HG03066 (cell line): ENCODE results near the gene SECISBP2.

Source experiments
- ATAC-seq: cut with Tn5 transposase; IDR thresholded peaks from one replicate; pipeline ENCODE4 v1.9.1; 2021; ENCODE audit warnings: low read depth; ENCODE audit not compliant: unreplicated experiment

SECISBP2 gene

GRCh38 chr9:89345476-89345875 is 27.2 kb downstream of the SECISBP2 start:
- no peak for ATAC-seq

GRCh38 chr9:89346696-89347095 is 28.4 kb downstream of the SECISBP2 start:
- no peak for ATAC-seq

- no peak for ATAC-seq
Observed at GRCh38 chr9:89347651-89348050, 29.4 kb downstream of the SECISBP2 start.

- no peak for ATAC-seq
Observed at GRCh38 chr9:89349607-89350006, 31.3 kb downstream of the SECISBP2 start.

GRCh38 chr9:89350988-89351557 is 32.8 kb downstream of the SECISBP2 start:
- ATAC-seq: no peak

GRCh38 chr9:89351584-89352300 is 33.4 kb downstream of the SECISBP2 start:
- no peak for ATAC-seq

DNA sequence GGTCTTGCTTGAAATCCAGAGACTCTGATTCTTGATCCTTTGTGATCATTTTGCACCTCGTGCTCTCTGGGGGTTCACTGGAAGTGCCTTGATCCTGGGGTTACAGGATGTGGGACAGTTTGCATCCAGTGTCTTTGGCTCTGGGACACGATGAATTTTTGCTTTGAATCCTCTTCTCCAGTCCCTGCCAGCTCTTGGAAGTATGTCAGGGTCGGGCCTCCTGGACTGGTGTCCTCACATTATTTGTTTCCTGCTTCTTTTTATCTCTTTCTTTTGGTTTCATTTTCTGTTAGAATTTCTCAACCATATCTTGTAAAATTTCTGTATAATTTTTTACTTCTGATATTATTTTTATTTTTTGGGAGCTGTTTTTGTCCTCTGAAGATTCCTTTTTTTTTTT is 34.2 kb downstream of the SECISBP2 start:
- no peak for ATAC-seq

DNA sequence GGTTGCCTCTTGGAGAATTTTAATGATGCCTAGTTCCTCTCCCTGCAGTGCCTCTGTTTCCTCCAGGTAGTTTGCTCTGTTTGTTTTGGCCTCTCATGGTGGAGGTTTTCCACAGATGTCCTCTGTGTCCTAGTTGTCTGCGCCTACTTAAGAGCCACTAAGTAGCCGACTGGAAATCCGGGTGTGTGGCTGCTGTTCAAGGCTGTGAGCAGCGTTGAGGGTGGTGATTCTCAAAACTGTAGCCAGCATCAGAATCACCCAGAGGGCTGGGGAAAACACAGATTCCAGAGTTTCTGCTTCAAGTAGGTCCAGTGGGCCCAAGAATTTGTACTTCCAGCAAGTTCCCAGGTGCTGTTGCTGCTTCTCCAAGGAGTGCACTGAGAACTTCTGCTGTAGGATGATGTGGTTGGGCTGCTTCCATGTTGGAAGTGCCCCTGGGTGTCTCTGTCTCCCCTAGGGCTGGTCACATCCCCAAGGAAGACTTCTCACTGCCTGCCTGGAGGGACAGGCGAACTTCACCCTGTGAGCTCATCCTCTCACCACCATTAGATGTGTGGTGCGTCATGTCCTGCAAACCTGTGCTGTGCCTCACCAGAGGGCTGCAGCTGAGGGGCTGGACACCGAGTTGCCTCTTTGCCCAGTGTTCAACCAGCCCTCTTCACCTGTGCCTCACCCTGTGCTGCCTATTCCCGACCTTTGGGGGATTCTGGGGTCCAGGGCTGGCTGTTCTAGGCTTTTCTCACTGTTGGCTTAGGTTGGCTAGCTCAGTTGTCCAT is 34.8 kb downstream of the SECISBP2 start:
- ATAC-seq: no peak

DNA sequence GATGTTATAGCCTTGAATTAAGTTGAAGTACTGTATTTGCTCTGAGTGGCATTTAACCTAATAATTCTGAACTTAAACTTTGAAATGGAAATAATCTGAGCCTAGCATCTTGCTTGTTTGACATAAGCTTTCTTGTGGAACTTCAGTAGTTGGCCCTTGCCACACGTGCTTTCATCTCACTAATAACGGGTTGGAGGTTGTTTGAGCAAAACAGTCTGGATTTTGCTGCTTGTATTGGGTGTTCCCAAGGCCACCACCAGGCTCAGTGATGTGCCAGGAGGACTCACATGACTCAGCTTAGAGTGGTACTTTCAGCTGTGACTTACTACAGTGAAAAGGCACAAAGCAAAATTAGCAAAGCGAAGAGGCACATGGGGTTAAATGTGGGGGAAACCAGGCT is 35.7 kb downstream of the SECISBP2 start:
- ATAC-seq: no peak

DNA sequence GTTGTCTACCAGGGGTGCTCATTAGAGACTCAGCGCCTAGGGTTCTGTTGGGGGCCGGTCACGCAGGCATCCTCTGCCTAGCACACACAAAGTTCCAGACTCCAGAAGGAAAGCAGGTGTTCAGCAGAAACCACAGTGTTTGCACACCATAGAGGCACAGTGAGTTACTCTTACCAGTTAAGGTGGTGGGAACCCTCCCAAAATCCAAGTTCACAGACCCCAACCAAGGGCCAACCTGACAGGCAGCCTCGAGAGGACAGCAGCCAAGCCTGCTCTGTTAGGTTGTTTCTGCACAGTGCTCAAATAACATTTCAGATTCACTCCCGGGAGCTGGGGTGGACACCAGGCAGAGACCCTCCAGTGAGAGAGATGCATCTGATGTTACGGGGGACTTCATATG is 36.2 kb downstream of the SECISBP2 start:
- no peak for ATAC-seq

- ATAC-seq: no peak
Observed at GRCh38 chr9:89356782-89357181, 38.5 kb downstream of the SECISBP2 start.

- ATAC-seq: no peak
Observed at GRCh38 chr9:89357331-89358197, 39.3 kb downstream of the SECISBP2 start.

GRCh38 chr9:89358376-89358916 is 40.1 kb downstream of the SECISBP2 start:
- ATAC-seq: no peak

GRCh38 chr9:89358985-89359384 is 40.7 kb downstream of the SECISBP2 start:
- ATAC-seq: no peak

DNA sequence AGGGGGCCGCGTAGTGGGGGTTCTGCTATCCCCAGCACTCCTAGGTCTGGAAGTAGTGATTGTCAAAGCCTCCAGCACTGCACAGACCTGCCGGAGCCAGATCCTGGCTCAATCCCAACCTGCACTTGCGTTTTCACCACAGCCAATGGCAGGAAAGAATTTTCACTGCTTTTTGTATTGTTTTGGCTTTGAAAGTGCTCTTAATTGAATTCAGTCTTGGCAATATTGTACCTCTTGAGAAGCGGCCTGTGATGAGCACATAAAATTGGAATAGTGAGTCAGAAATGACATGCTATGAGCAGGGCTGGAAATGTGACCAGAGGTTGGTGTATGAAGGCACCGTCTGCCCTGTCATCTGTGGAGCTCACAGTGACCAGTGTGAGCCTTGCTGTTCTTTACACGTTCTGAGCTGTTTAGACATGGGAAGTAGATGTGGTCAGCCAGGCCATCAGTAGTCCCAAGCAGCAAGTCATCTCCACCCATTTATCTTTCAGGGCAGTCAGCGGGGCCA is 41.5 kb downstream of the SECISBP2 start:
- no peak for ATAC-seq

DNA sequence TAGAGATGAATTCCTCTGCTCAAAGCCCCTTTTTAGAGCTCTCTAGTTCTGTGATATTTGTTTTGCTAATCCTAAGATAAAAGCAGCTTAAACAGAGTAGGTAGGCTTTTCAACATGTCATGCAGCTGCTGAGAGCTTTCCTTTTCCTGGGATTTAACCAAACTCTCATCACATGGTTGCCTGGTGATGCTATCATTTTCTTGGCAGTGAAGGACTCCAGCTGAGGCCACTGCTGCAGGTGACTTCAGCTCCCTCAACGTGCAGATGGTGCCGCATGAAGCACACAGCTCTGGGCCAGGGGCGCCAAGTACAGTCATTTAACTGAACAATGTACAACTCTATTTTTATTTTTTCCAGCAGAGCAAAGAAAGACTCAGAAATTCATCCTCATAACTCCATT is 42.2 kb downstream of the SECISBP2 start:
- no peak for ATAC-seq

GRCh38 chr9:89361031-89361430 is 42.7 kb downstream of the SECISBP2 start:
- no peak for ATAC-seq

- ATAC-seq: no peak
Observed at GRCh38 chr9:89361816-89362646, 43.7 kb downstream of the SECISBP2 start.

DNA sequence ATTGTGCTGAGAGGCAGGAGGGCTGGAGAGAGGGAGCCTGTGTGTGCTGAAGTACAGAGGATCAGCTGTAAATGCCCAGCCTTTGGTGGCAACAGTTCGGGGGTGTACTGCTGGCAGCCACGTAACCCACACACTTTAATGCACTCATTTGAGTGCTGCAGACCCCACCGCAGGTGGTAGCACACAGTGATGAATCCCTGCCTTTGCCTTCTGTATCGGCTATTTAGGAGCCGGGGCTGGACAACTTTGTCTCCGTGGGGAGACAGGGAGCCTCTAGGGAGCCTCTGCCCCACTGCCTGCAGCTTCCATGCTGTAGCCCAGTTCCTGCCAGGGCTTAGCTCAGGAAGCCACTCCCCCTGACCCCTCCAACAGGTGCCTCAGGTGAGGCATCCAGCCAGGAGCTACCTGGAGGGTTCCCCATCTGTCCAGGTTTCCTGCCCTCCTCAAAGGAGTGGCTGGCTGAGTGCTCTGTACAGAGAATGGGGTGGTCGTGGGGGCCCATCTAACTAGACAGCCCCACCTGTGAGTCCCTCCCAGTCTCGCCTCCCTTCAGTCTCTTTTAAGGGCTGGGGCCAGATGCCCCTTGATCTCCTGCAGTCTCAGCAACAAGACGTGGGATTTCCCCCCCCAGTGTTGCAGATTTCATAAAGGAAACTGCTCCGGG is 44.5 kb downstream of the SECISBP2 start:
- ATAC-seq: no peak
